H7 (cell line): Measurements from ENCODE around the gene SPSB1. TPM values are rescaled to one million over a fixed set of nuclear protein-coding genes. Genes with fewer than 3 reads are reported as not detected.
"Not testable (repeated sequence)": the region's sequence is repeated elsewhere in the genome, so short reads cannot be mapped to it uniquely, and the experiment has no call there.

Experiments
- DNase-seq: peaks from one replicate; pipeline ENCODE4 v3.0.0; 2012
- H3K27me3 ChIP-seq: 2 replicates; pipeline ENCODE4 v1.6.0; 2011; ENCODE audit warnings: mild to moderate bottlenecking, low read length; ENCODE audit not compliant: control insufficient read depth, insufficient read depth
- H3K36me3 ChIP-seq: replicated peaks from 2 replicates; pipeline ENCODE4 v1.5.1; 2011; ENCODE audit warnings: low read length; ENCODE audit not compliant: control insufficient read depth, insufficient read depth
- H3K4me3 ChIP-seq: 2 replicates; pipeline ENCODE4 v1.5.1; 2011; ENCODE audit warnings: low read depth, mild to moderate bottlenecking, control low read depth, low read length, moderate library complexity; ENCODE audit not compliant: insufficient read depth
- total RNA-seq: library from RNA; depleted of rRNA; stranded (reverse); fragments of >200 nt; shearing (Covaris generic); gene quantifications from 2 replicates; pipeline ENCODE4 v1.2.3, GENCODE V29; 2014

The SPSB1 gene
- total RNA-seq, 1 experiment from 2014 or later: 4.2 TPM

GRCh38 chr1:9295884-9296283, 3.2 kb downstream of the SPSB1 start:
- H3K27me3 ChIP-seq: peaks cover 18% of the 10 kb centered on the region
- no peaks in the 10 kb centered on the region for H3K36me3 ChIP-seq
- H3K4me3 ChIP-seq: no peak overlapping the region
- DNase-seq: no peak

GRCh38 chr1:9296850-9297249, 4.2 kb downstream of the SPSB1 start:
- DNase-seq: no peak
- H3K27me3 ChIP-seq: peaks cover 16% of the 10 kb centered on the region
- H3K36me3 ChIP-seq: no peaks in the 10 kb centered on the region
- no peak overlapping the region for H3K4me3 ChIP-seq

GRCh38 chr1:9297831-9298230, 5.1 kb downstream of the SPSB1 start:
- Histone ChIP-seq H3K4me3 (no peak overlapping the region), H3K27me3 (peaks cover 11% of the 10 kb centered on the region), H3K36me3 (no peaks in the 10 kb centered on the region)
- no peak for DNase-seq

- Histone ChIP-seq H3K36me3 (no peaks in the 10 kb centered on the region), H3K27me3 (peaks cover 11% of the 10 kb centered on the region), H3K4me3 (no peak overlapping the region)
- DNase-seq: no peak
Observed at GRCh38 chr1:9298282-9298681, 5.6 kb downstream of the SPSB1 start.

- H3K36me3 ChIP-seq, DNase-seq, H3K27me3 ChIP-seq, H3K4me3 ChIP-seq: not testable (repeated sequence)
Observed at GRCh38 chr1:9299571-9300541, 7.2 kb downstream of the SPSB1 start.

GRCh38 chr1:9300573-9300972, 7.9 kb downstream of the SPSB1 start:
- no peaks in the 10 kb centered on the region for H3K27me3 ChIP-seq
- DNase-seq: no peak
- no peak overlapping the region for H3K4me3 ChIP-seq
- no peaks in the 10 kb centered on the region for H3K36me3 ChIP-seq

- no peaks in the 10 kb centered on the region for H3K36me3 ChIP-seq
- H3K27me3 ChIP-seq: no peaks in the 10 kb centered on the region
- no peak for DNase-seq
- H3K4me3 ChIP-seq: no peak overlapping the region
Observed at GRCh38 chr1:9302745-9303524, 10.2 kb downstream of the SPSB1 start.

DNA sequence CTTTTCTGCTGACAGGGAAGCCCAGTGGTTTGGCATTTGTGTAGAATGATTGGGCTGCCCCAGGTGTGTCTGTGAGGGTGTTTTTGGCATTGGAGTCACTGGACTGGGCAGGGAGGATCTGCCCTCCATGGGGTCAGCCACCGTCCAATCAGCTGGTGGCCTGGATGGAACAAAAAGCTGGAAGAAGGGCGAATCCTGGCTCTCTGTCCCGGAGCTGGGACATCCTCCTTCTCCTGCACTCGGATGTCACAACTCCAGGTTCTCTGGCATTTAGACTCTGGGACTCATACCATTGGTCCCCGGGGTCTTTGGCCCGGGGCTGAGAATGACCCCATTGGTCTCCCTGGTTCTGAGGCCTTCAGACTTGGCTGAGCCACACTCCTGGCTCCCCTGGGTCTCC, 11.2 kb downstream of the SPSB1 start:
- Histone ChIP-seq H3K4me3 (no peak overlapping the region), H3K36me3 (no peaks in the 10 kb centered on the region), H3K27me3 (no peaks in the 10 kb centered on the region)
- DNase-seq: no peak

DNA sequence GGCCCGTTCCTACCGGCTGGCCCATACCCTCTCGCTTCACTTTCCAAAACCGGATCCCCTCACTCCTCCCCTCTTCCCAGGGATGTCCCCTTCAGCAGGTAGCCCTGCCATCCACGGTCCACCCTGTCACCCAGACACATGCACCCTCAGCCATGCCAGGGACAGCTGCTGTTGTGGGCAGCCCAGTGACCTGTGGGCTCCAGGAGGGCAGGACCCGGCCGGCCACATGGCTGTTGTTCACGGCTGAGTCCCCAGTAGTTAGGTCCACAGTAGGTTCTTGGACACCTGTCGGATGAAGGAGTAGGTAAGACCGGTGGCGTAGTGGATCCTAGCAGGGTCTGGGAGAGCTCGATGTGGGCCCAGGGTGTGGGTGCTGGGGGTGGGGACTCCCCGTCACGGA, 12.5 kb downstream of the SPSB1 start:
- Histone ChIP-seq H3K27me3 (no peaks in the 10 kb centered on the region), H3K4me3 (no peak overlapping the region), H3K36me3 (no peaks in the 10 kb centered on the region)
- no peak for DNase-seq

- no peaks in the 10 kb centered on the region for H3K36me3 ChIP-seq
- H3K27me3 ChIP-seq: no peaks in the 10 kb centered on the region
- no peak for DNase-seq
- H3K4me3 ChIP-seq: no peak overlapping the region
Observed at GRCh38 chr1:9306006-9306405, 13.3 kb downstream of the SPSB1 start.

GRCh38 chr1:9307303-9307702, 14.6 kb downstream of the SPSB1 start:
- no peaks in the 10 kb centered on the region for H3K36me3 ChIP-seq
- no peak overlapping the region for H3K4me3 ChIP-seq
- H3K27me3 ChIP-seq: no peaks in the 10 kb centered on the region
- DNase-seq: no peak

DNA sequence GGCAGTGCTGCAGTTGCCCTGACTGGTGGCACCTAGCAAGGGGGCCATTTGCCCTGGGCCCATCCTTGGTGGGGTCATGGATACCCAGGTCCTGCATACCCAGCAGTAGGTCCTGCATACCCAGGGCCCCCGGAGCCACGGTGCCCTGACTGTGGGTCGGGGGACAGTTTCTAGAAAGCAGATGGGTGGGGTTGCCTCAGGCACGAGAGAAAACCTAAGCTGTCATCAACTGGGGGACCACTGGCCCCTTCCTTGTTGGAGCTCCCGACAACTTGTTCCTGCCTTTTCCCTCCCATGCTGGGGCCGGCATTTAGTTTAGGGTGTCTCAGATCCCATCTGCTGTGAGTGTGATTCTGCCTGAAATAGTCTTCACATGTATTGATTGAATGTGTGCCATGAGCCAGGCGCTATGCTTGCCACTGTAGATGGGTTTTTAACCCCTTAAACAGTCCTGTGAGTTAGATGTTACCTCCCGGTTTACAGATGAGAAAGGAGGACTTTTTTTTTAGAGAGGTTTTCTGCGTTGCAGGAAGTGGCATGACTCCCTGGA, 15.6 kb downstream of the SPSB1 start:
- no peaks in the 10 kb centered on the region for H3K27me3 ChIP-seq
- H3K36me3 ChIP-seq: no peaks in the 10 kb centered on the region
- no peak for DNase-seq
- no peak overlapping the region for H3K4me3 ChIP-seq

- Histone ChIP-seq H3K27me3 (no peaks in the 10 kb centered on the region), H3K36me3 (no peaks in the 10 kb centered on the region)
- DNase-seq: no peak
Observed at GRCh38 chr1:9309080-9309479, 16.4 kb downstream of the SPSB1 start.

GRCh38 chr1:9309991-9310390, 17.3 kb downstream of the SPSB1 start:
- H3K36me3 ChIP-seq: no peaks in the 10 kb centered on the region
- H3K27me3 ChIP-seq: no peaks in the 10 kb centered on the region
- H3K4me3 ChIP-seq: no peak overlapping the region
- DNase-seq: no peak

More at GRCh38 chr1:9309080-9309479, 16.4 kb downstream of the SPSB1 start:
- no peak overlapping the region for H3K4me3 ChIP-seq

DNA sequence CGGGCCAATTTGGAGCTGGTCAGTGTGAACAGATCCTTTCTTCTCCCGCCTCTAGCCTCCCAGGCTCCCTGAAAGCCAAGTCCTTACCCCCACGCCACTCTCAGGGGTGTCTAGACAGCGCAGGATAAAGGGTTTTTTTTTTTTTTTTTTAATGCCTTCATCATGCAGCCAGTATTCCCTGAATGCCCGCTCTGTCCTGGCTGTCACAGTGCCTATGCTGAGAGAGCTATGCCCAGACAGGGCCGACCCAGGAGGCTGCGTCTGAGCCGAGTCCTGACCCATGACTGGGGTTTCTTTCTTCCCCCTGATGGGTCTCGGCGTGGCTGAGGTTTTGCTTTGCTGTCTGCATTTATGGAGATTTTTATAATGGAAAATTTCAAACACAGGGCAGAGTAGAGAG, 18.3 kb downstream of the SPSB1 start:
- no peak overlapping the region for H3K4me3 ChIP-seq
- H3K36me3 ChIP-seq: no peaks in the 10 kb centered on the region
- no peak for DNase-seq
- no peaks in the 10 kb centered on the region for H3K27me3 ChIP-seq
